Immature natural killer cell (primary cell): ENCODE data around the gene ZFP36L1. TPM values are rescaled to one million over a fixed set of nuclear protein-coding genes. Genes with fewer than 3 reads are reported as not detected.

Experiments used
- DNase-seq, 3 donors: peaks; one replicate each; pipeline ENCODE4 v3.0.0; 2022; ENCODE audit warnings: mixed read lengths in 1 of 3
- H3K27ac Mint-ChIP-seq, 6 donors: one replicate each; pipeline ENCODE4 v1.8.0; 2020; ENCODE audit warnings: mixed read lengths in 6 of 6, mild to moderate bottlenecking in 5 of 6, inconsistent platforms in 4 of 6, moderate library complexity in 3 of 6
- H3K27me3 Mint-ChIP-seq, 3 donors: one replicate each; pipeline ENCODE4 v1.8.0; 2020 to 2021; ENCODE audit warnings: low read depth in 3 of 3, mild to moderate bottlenecking in 3 of 3, mixed read lengths in 3 of 3, moderate library complexity in 3 of 3, inconsistent platforms in 1 of 3
- H3K36me3 Mint-ChIP-seq, 3 donors: one replicate each; pipeline ENCODE4 v1.8.0; 2020; ENCODE audit warnings: mixed read lengths in 3 of 3, inconsistent platforms in 2 of 3, mild to moderate bottlenecking in 2 of 3
- H3K4me1 Mint-ChIP-seq, 2 donors: one replicate each; pipeline ENCODE4 v1.8.0; 2020; ENCODE audit warnings: inconsistent platforms in 2 of 2, mild to moderate bottlenecking in 2 of 2, mixed read lengths in 2 of 2, moderate library complexity in 1 of 2
- H3K4me3 Mint-ChIP-seq, 5 donors: one replicate each; pipeline ENCODE4 v1.8.0; 2020; ENCODE audit warnings: mild to moderate bottlenecking in 5 of 5, mixed read lengths in 5 of 5, inconsistent platforms in 3 of 5, moderate library complexity in 3 of 5
- H3K9me3 Mint-ChIP-seq, 6 donors: one replicate each; pipeline ENCODE4 v1.8.0; 2020; ENCODE audit warnings: mild to moderate bottlenecking in 6 of 6, mixed read lengths in 6 of 6, inconsistent platforms in 4 of 6, moderate library complexity in 3 of 6
- polyA plus RNA-seq, 3 donors: library from polyadenylated mRNA; unstranded; fragments of 300-500 nt; fragmentation: Illumina TruSeq; gene quantifications; one replicate each; pipeline ENCODE4 v1.2.3, GENCODE V29; 2021

The ZFP36L1 gene, protein sequence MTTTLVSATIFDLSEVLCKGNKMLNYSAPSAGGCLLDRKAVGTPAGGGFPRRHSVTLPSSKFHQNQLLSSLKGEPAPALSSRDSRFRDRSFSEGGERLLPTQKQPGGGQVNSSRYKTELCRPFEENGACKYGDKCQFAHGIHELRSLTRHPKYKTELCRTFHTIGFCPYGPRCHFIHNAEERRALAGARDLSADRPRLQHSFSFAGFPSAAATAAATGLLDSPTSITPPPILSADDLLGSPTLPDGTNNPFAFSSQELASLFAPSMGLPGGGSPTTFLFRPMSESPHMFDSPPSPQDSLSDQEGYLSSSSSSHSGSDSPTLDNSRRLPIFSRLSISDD
- 100 to 1,000 TPM in 1 of 3 donors, 10 to 100 TPM in 2; 36.6 to 126 (median 61.8) TPM for polyA plus RNA-seq

GRCh38 chr14:68792979-68793733 is at the start of gene ZFP36L1:
TSS of gene ZFP36L1 (minus strand) at chr14:68793067. CDS start at chr14:68792938, 129 bp downstream.
- Mint-ChIP-seq H3K27ac (peak within 1 kb of the TSS; percentile 98 to 100 (median 100)), H3K4me1 (peaks cover 56 to 67% of the 10 kb centered on the region in 2 donors), H3K36me3 (peaks cover 29 to 34% (median 30%) of the 10 kb centered on the region in 3 donors), H3K27me3 (peaks cover 37 to 56% (median 49%) of the 10 kb centered on the region in 3 donors), H3K9me3 (no peaks in the 10 kb centered on the region), H3K4me3 (peak within 1 kb of the TSS; percentile 91 to 98 (median 94))
- peak; percentile 92 to 95 (median 95) for DNase-seq

DNA sequence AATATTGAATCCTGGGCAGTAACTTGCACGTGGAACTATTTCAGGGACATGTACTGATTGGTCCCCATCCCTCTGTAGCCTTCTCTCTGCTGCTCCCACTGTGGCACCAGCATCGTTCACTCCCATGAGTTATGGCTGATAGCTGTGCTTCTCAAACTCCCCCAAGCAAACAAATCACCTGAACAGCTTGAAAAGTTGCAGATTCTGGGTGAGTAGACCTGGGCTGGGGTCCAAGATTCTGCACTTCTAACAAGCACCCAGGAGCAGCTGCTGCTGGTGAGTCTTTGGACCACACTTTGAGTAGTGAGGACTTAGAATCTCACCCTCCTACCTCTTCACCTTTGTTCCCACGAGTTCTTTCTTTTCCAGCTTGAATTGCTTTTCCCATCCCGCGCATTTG is 49.4 kb upstream of the ZFP36L1 start:
- Mint-ChIP-seq H3K9me3 (peaks cover 0 to under 1% (median under 1%) of the 10 kb centered on the region in 6 donors), H3K27ac (peak overlapping the region; percentile 51 to 87 (median 82)), H3K27me3 (peaks cover 1 to 6% (median 3%) of the 10 kb centered on the region in 3 donors), H3K4me1 (peaks cover 47 to 60% of the 10 kb centered on the region in 2 donors), H3K4me3 (peak overlapping the region in 4 of 5 donors; percentile 8 to 61 (median 32)), H3K36me3 (peaks cover 0 to 6% (median 0%) of the 10 kb centered on the region in 3 donors)
- DNase-seq, result no peak

DNA sequence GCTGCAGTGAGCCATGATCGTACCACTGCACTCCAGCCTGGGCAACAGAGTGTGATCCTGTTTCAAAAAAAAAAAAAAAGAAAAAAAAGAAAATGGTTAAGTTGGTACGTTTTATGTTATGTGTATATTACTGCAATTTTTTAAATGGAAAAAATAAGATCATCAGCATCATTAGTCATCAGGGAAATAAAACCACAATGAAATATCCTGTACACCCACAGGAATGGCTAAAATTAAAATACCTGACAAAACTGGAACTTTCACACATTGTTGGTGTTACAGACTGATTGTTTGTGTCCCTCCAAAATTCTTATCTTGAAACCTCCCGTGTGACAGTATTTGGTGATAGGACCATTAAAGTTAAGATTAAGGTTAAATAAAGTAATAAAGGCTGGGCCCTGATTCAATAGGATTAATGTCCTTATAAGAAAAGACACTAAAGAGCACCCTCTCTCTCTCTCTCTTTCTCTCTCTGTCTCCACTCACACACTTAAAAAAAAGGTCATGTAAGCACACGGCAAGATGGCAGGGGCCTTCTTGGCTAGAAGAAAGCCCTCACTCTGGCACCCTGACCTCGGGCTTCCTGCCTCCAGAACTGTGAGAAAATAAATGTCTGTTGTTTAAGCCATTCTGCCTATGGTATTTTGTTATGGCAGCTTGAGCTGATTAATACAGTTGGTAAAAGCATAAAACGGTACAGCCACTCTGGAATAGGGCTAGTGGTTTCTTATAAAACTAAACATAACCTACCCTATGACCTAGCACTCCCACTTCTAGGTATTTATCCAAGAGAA is 48.3 kb upstream of the ZFP36L1 start:
- Mint-ChIP-seq H3K36me3 (peaks cover 0 to 13% (median 7%) of the 10 kb centered on the region in 3 donors), H3K4me1 (peaks cover 47 to 65% of the 10 kb centered on the region in 2 donors), H3K27me3 (peaks cover 1 to 7% (median 3%) of the 10 kb centered on the region in 3 donors), H3K4me3 (peak overlapping the region; percentile 29 to 81 (median 61)), H3K27ac (peak overlapping the region; percentile 80 to 87 (median 84)), H3K9me3 (peaks cover 0 to 12% (median 9%) of the 10 kb centered on the region in 6 donors)
- peak; percentile 70 to 73 (median 72) for DNase-seq

GRCh38 chr14:68840454-68840853 is 47.6 kb upstream of the ZFP36L1 start:
- Mint-ChIP-seq H3K9me3 (peaks cover 7 to 19% (median 16%) of the 10 kb centered on the region in 6 donors), H3K4me3 (peak overlapping the region; percentile 42 to 81 (median 53)), H3K4me1 (peaks cover 49 to 73% of the 10 kb centered on the region in 2 donors), H3K36me3 (peaks cover 0 to 20% (median 14%) of the 10 kb centered on the region in 3 donors), H3K27ac (peak overlapping the region; percentile 77 to 87 (median 84)), H3K27me3 (peaks cover 3 to 11% (median 5%) of the 10 kb centered on the region in 3 donors)
- DNase-seq, result no peak

GRCh38 chr14:68836082-68836481 is 43.2 kb upstream of the ZFP36L1 start:
- H3K36me3 Mint-ChIP-seq, result peaks cover 0 to 31% (median 17%) of the 10 kb centered on the region in 3 donors
- DNase-seq, result no peak
- peaks cover 20 to 39% of the 10 kb centered on the region in 2 donors for H3K4me1 Mint-ChIP-seq
- peaks cover 7 to 16% (median 10%) of the 10 kb centered on the region in 3 donors for H3K27me3 Mint-ChIP-seq
- peak overlapping the region in 2 of 6 donors; percentile 72 to 77 for H3K27ac Mint-ChIP-seq
- no peak overlapping the region for H3K4me3 Mint-ChIP-seq
- H3K9me3 Mint-ChIP-seq, result peaks cover 10 to 30% (median 24%) of the 10 kb centered on the region in 6 donors

- H3K9me3 Mint-ChIP-seq, result peaks cover 10 to 30% (median 24%) of the 10 kb centered on the region in 6 donors
- H3K27me3 Mint-ChIP-seq, result peaks cover 8 to 14% (median 10%) of the 10 kb centered on the region in 3 donors
- H3K4me3 Mint-ChIP-seq, result no peak overlapping the region
- DNase-seq, result no peak
- H3K27ac Mint-ChIP-seq, result peak overlapping the region in 1 of 6 donors; percentile 77
- peaks cover 0 to 31% (median 17%) of the 10 kb centered on the region in 3 donors for H3K36me3 Mint-ChIP-seq
- H3K4me1 Mint-ChIP-seq, result peaks cover 12 to 28% of the 10 kb centered on the region in 2 donors
Observed at GRCh38 chr14:68834816-68835215, 41.9 kb upstream of the ZFP36L1 start.

GRCh38 chr14:68828698-68829097 is 35.8 kb upstream of the ZFP36L1 start:
- Mint-ChIP-seq H3K9me3 (peaks cover 0 to 3% (median 0%) of the 10 kb centered on the region in 6 donors), H3K4me1 (peaks cover 0 to 6% of the 10 kb centered on the region in 2 donors), H3K27ac (no peak overlapping the region), H3K36me3 (peaks cover 0 to 5% (median 0%) of the 10 kb centered on the region in 3 donors), H3K4me3 (no peak overlapping the region), H3K27me3 (peaks cover 3 to 5% (median 4%) of the 10 kb centered on the region in 3 donors)
- DNase-seq, result no peak

- peaks cover 0 to 4% (median 2%) of the 10 kb centered on the region in 3 donors for H3K27me3 Mint-ChIP-seq
Observed at GRCh38 chr14:68825729-68826128, 32.9 kb upstream of the ZFP36L1 start.

GRCh38 chr14:68824517-68825347 is 31.9 kb upstream of the ZFP36L1 start:
- Mint-ChIP-seq H3K4me1 (peaks cover 20 to 27% of the 10 kb centered on the region in 2 donors), H3K36me3 (no peaks in the 10 kb centered on the region), H3K27ac (no peak overlapping the region), H3K27me3 (peaks cover 1 to 4% (median 2%) of the 10 kb centered on the region in 3 donors), H3K9me3 (no peaks in the 10 kb centered on the region), H3K4me3 (no peak overlapping the region)
- peak; percentile 28 to 40 (median 29) for DNase-seq

More at GRCh38 chr14:68825729-68826128, 32.9 kb upstream of the ZFP36L1 start:
- DNase-seq, result no peak
- Mint-ChIP-seq H3K27ac (no peak overlapping the region), H3K4me3 (no peak overlapping the region), H3K36me3 (no peaks in the 10 kb centered on the region), H3K9me3 (no peaks in the 10 kb centered on the region), H3K4me1 (peaks cover 10 to 17% of the 10 kb centered on the region in 2 donors)

- Mint-ChIP-seq H3K4me3 (no peak overlapping the region), H3K4me1 (peaks cover 26 to 30% of the 10 kb centered on the region in 2 donors), H3K27me3 (peaks cover 1 to 4% (median 2%) of the 10 kb centered on the region in 3 donors), H3K27ac (no peak overlapping the region), H3K9me3 (no peaks in the 10 kb centered on the region), H3K36me3 (no peaks in the 10 kb centered on the region)
- no peak for DNase-seq
Observed at GRCh38 chr14:68824207-68824516, 31.3 kb upstream of the ZFP36L1 start.

- peaks cover 28 to 30% of the 10 kb centered on the region in 2 donors for H3K4me1 Mint-ChIP-seq
- H3K9me3 Mint-ChIP-seq, result no peaks in the 10 kb centered on the region
- H3K27me3 Mint-ChIP-seq, result peaks cover 1 to 4% (median 2%) of the 10 kb centered on the region in 3 donors
- H3K27ac Mint-ChIP-seq, result peak overlapping the region in 2 of 6 donors; percentile 19 to 27
- no peaks in the 10 kb centered on the region for H3K36me3 Mint-ChIP-seq
- H3K4me3 Mint-ChIP-seq, result no peak overlapping the region
- no peak for DNase-seq
Observed at GRCh38 chr14:68823434-68824206, 30.8 kb upstream of the ZFP36L1 start.

DNA sequence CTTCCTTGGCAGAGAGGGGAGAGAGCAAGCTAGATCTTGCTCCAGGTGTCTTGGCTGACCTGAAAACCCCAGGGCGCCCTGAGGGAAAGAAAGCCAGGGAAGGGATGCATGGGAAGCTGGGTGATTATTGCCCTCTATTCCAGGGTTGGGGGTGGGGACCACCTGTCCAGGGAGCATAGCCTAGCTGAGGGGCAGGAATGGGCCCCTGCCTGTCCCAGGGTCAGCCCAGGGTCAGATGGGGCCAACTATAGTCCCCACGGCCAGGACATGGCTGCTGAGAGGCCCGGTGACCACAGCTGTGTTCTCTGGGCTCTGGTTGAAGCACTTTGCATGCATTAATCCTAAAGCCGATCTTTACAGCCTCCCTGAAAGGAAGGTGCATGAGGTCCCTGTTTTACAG is 30.1 kb upstream of the ZFP36L1 start:
- peaks cover 28 to 32% of the 10 kb centered on the region in 2 donors for H3K4me1 Mint-ChIP-seq
- H3K4me3 Mint-ChIP-seq, result no peak overlapping the region
- no peaks in the 10 kb centered on the region for H3K36me3 Mint-ChIP-seq
- no peak for DNase-seq
- H3K27me3 Mint-ChIP-seq, result peaks cover 1 to 4% (median 2%) of the 10 kb centered on the region in 3 donors
- no peak overlapping the region for H3K27ac Mint-ChIP-seq
- no peaks in the 10 kb centered on the region for H3K9me3 Mint-ChIP-seq
